HepG2 (cell line): ENCODE results near the gene SNAP91. TPM values are rescaled to one million over a fixed set of nuclear protein-coding genes. Genes with fewer than 3 reads are reported as not detected.

Source experiments
- ATAC-seq: fragments of 200-7000 bp; cut with Tn5 transposase; 3 replicates; pipeline ENCODE4 v1.9.1; 2020; ENCODE audit warnings: mild to moderate bottlenecking, moderate library complexity
- BruUV-seq: library from RNA; stranded (reverse); fragments of 400-500 nt; replicated peaks from 2 replicates; lab custom pipeline; 2021; lab: Mats Ljungman, UMichigan
- CTCF ChIA-PET: fragments of 300-600 bp; formaldehyde crosslinking; extraction: SDS; loops from one replicate; lab custom pipeline; 2021; ENCODE audit warnings: low total read pairs, inconsistent platforms, low intra/inter-chr PET ratio; lab: Yijun Ruan, JAX
- POLR2A ChIA-PET: fragments of 350-600 bp; sonication (Branson Sonifier 250); formaldehyde crosslinking; loops from one replicate; lab custom pipeline; 2020; ENCODE audit warnings: antibody characterized with exemption, inconsistent platforms; lab: Yijun Ruan, JAX
- DNase-seq: peaks from one replicate; pipeline ENCODE4 v3.0.0-alpha.2; 2015; ENCODE audit warnings: low spot score
- FAIRE-seq: peaks from 3 replicates; lab custom pipeline; 2011; peaks lifted over from hg19 to GRCh38; lab: Jason Lieb, UNC
- H2AFZ ChIP-seq: one replicate; pipeline ENCODE4 v1.6.1; 2011; ENCODE audit warnings: low read length, inconsistent platforms
- H3K27ac ChIP-seq: fragments of 300-600 bp; 3 replicates; pipeline ENCODE4 v1.8.0; 2011; ENCODE audit warnings: mixed run types, mild to moderate bottlenecking, mixed read lengths, low read length, inconsistent platforms; ENCODE audit not compliant: insufficient read depth; ENCODE audit errors: extremely low read length
- H3K27me3 ChIP-seq, 2 experiments: fragments of 200-600 bp in 1 of 2; 2 replicates in 1 of 2; 3 replicates in 1 of 2; pipeline versions ENCODE4 v1.6.0 to v1.8.0; 2011; ENCODE audit warnings: low read length in 2 of 2, mild to moderate bottlenecking in 2 of 2, moderate library complexity in 2 of 2, inconsistent platforms in 1 of 2; ENCODE audit not compliant: insufficient read depth in 2 of 2, control insufficient read depth in 1 of 2
- H3K36me3 ChIP-seq, 2 experiments: fragments of 200-600 bp in 1 of 2; replicated peaks in 1 of 2; 2 replicates in 1 of 2; 3 replicates in 1 of 2; pipeline versions ENCODE4 v1.5.1 to v1.8.0; 2011; ENCODE audit warnings: low read length in 2 of 2, inconsistent platforms in 1 of 2; ENCODE audit not compliant: insufficient read depth in 2 of 2, control insufficient read depth in 1 of 2
- H3K4me1 ChIP-seq: 2 replicates; pipeline ENCODE4 v1.5.1; 2012; ENCODE audit warnings: low read length, inconsistent platforms; ENCODE audit not compliant: insufficient read depth
- H3K4me2 ChIP-seq: 2 replicates; pipeline ENCODE4 v1.6.0; 2011; ENCODE audit warnings: low read depth, low read length, inconsistent platforms
- H3K4me3 ChIP-seq, 3 experiments: fragments of 200-600 bp in 1 of 3; sonication (generic), shearing (Covaris generic) in 1 of 3; replicated peaks in 1 of 3; 2 replicates each; pipeline ENCODE4 v1.5.1; 2011 to 2016; ENCODE audit warnings: low read length in 3 of 3, inconsistent platforms in 2 of 3, low read depth in 2 of 3, mild to moderate bottlenecking in 2 of 3, control low read depth in 1 of 3, mixed read lengths in 1 of 3; ENCODE audit not compliant: insufficient read depth in 1 of 3
- H3K79me2 ChIP-seq: one replicate; pipeline ENCODE4 v1.6.1; 2011; ENCODE audit warnings: low read length, inconsistent platforms; ENCODE audit not compliant: insufficient read depth
- H3K9ac ChIP-seq: 2 replicates; pipeline ENCODE4 v1.6.0; 2011; ENCODE audit warnings: mild to moderate bottlenecking, low read depth, low read length, inconsistent platforms; ENCODE audit not compliant: insufficient read depth
- H3K9me3 ChIP-seq: 2 replicates; pipeline ENCODE4 v1.5.1; 2012; ENCODE audit warnings: mild to moderate bottlenecking, low read length
- H4K20me1 ChIP-seq: 2 replicates; pipeline ENCODE4 v1.6.0; 2011; ENCODE audit warnings: inconsistent platforms, mild to moderate bottlenecking, low read length, moderate library complexity; ENCODE audit not compliant: insufficient read depth
- ARHGAP35 ChIP-seq: sonication (generic); formaldehyde crosslinking; IDR thresholded peaks from 2 replicates; pipeline ENCODE4 v1.9.0; 2022; ENCODE audit warnings: mild to moderate bottlenecking, inconsistent platforms, moderate library complexity, missing genetic modification reagents, borderline replicate concordance
- ELF3 ChIP-seq: IDR thresholded peaks from 2 replicates; pipeline ENCODE4 v1.6.1; 2016; ENCODE audit warnings: missing genetic modification reagents, missing compliant biosample characterization
- TERF1 ChIP-seq: sonication (generic); formaldehyde crosslinking; IDR thresholded peaks from 2 replicates; pipeline ENCODE4 v1.8.0; 2022; ENCODE audit warnings: mild to moderate bottlenecking, missing genetic modification reagents, moderate library complexity
- THAP8 ChIP-seq: sonication (generic); formaldehyde crosslinking; IDR thresholded peaks from 2 replicates; pipeline ENCODE4 v1.5.1; 2020; ENCODE audit warnings: missing genetic modification reagents, mild to moderate bottlenecking, borderline replicate concordance
- ZBTB49 ChIP-seq: sonication (generic); formaldehyde crosslinking; IDR thresholded peaks from 2 replicates; pipeline ENCODE4 v1.4.0; 2020; ENCODE audit warnings: missing genetic modification reagents, borderline replicate concordance
- ZNF562 ChIP-seq: sonication (generic); formaldehyde crosslinking; IDR thresholded peaks from 2 replicates; pipeline ENCODE4 v1.8.0; 2022; ENCODE audit warnings: missing genetic modification reagents, borderline replicate concordance
- ZNF720 ChIP-seq: sonication (generic); formaldehyde crosslinking; IDR thresholded peaks from 2 replicates; pipeline ENCODE4 v1.4.0; 2020; ENCODE audit warnings: missing genetic modification reagents
- WGBS: methylation state at CpG from one replicate; pipeline ENCODE4 v1.1.6; 2017; ENCODE audit warnings: low lambda C conversion rate; 5-methylcytosine and 5-hydroxymethylcytosine counted together
- in situ Hi-C: cut with HindIII; loops from 2 replicates; pipeline ENCODE4 v1.10.0; 2017; ENCODE audit warnings: low pct_unique_long_range_greater_than_20kb; ENCODE audit not compliant: extremely low pct_ligation_motif_present
- intact Hi-C: fragments of 100-400 bp; cut with micrococcal nuclease; formaldehyde crosslinking; loops from one replicate; pipeline ENCODE4 v1.10.0; 2022; ENCODE audit not compliant: unreplicated experiment
- polyA plus RNA-seq, 8 experiments: library from polyadenylated mRNA; depleted of rRNA in 3 of 8; stranded (reverse) in 7 of 8; unstranded in 1 of 8; fragments of >200 nt; fragmentation: Illumina TruSeq in 4 of 8; extraction: Trizol in 4 of 8; gene quantifications; 2 replicates each; pipeline versions ENCODE4 v1.2.1 to v1.2.3, GENCODE V29; 2011 to 2016; ENCODE audit warnings: low read depth in 4 of 8, missing spikeins in 1 of 8, mixed read lengths in 1 of 8; ENCODE audit not compliant: insufficient read depth in 1 of 8
- total RNA-seq, 5 experiments: library from RNA; depleted of rRNA; stranded (reverse); fragments of >200 nt; fragmentation: Illumina TruSeq; extraction: Trizol; gene quantifications; 2 replicates each; pipeline ENCODE4 v1.2.3, GENCODE V29; 2016; ENCODE audit warnings: low read depth in 1 of 5
- TF ChIP-seq, protein P1 (sequence below): sonication (generic); formaldehyde crosslinking; IDR thresholded peaks from 2 replicates; pipeline ENCODE4 v1.9.0; 2021; ENCODE audit warnings: missing genetic modification reagents, borderline replicate concordance
- TF ChIP-seq, protein P2 (sequence below): sonication (generic); formaldehyde crosslinking; IDR thresholded peaks from 2 replicates; pipeline ENCODE4 v1.9.0; 2021; ENCODE audit warnings: missing genetic modification reagents, mild to moderate bottlenecking, borderline replicate concordance

SNAP91 gene
- total and polyA plus RNA-seq, 2 of the 13 experiments (the other 11 are each of a cell fraction or from before 2014, with no cell fraction given): not detected

- H3K79me2 ChIP-seq: no peaks in the 10 kb centered on the region
- no peak for FAIRE-seq
- 0% methylated on average over 1 of the region's 1 CpG for WGBS
- H3K27me3 ChIP-seq: no peaks in the 10 kb centered on the region
- in situ Hi-C loops (no loop called here), intact Hi-C loops (no loop called here)
- no peak overlapping the region for H3K4me2 ChIP-seq
- H3K9me3 ChIP-seq: no peaks in the 10 kb centered on the region
- H3K36me3 ChIP-seq: no peaks in the 10 kb centered on the region
- DNase-seq: no peak
- no peaks in the 10 kb centered on the region for H3K4me1 ChIP-seq
- H3K9ac ChIP-seq: no peak overlapping the region
- no TSS peak for BruUV-seq
- H3K27ac ChIP-seq: no peak overlapping the region
- no peak overlapping the region for H2AFZ ChIP-seq
- no peaks in the 10 kb centered on the region for H4K20me1 ChIP-seq
- ChIA-PET CTCF (no interaction called here), POLR2A (no interaction called here)
- ATAC-seq: no peak
- TF ChIP-seq ZNF562 (CRISPR knock-in tag) (no peak), ZNF720 (CRISPR knock-in tag) (no peak), TERF1 (CRISPR knock-in tag) (no peak)
- TF ChIP-seq, protein P1, sequence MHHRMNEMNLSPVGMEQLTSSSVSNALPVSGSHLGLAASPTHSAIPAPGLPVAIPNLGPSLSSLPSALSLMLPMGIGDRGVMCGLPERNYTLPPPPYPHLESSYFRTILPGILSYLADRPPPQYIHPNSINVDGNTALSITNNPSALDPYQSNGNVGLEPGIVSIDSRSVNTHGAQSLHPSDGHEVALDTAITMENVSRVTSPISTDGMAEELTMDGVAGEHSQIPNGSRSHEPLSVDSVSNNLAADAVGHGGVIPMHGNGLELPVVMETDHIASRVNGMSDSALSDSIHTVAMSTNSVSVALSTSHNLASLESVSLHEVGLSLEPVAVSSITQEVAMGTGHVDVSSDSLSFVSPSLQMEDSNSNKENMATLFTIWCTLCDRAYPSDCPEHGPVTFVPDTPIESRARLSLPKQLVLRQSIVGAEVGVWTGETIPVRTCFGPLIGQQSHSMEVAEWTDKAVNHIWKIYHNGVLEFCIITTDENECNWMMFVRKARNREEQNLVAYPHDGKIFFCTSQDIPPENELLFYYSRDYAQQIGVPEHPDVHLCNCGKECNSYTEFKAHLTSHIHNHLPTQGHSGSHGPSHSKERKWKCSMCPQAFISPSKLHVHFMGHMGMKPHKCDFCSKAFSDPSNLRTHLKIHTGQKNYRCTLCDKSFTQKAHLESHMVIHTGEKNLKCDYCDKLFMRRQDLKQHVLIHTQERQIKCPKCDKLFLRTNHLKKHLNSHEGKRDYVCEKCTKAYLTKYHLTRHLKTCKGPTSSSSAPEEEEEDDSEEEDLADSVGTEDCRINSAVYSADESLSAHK: no peak
- no peak overlapping the region for H3K4me3 ChIP-seq
These were observed 6.8 kb downstream of the SNAP91 start for GRCh38 chr6:83702077-83702476.

DNA sequence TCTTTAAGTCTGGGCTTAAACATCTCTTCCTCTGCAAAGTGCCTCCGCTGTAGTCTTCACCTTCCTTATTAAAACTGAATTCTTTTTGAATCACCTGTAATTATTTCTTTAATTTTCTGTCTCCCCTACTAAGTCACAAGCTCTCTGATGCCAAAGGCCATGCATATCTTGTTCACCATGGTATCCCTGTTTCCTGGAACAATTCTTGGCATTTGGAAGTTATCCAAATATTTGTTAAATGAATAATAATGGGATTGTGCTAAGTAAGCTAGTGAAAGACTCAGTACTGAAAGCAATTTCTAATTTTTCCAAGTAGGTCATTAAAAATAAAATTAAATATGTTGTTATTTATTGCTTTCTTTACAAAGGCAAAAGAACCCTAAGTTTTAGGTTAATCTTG lies 12.2 kb downstream of the SNAP91 start:
- H3K27ac ChIP-seq: no peak overlapping the region
- DNase-seq (no peak), ATAC-seq (no peak), FAIRE-seq (no peak)
- intact Hi-C loops (no loop called here), in situ Hi-C loops (no loop called here)
- H3K4me3 ChIP-seq: no peak overlapping the region
- H3K4me2 ChIP-seq: no peak overlapping the region
- H4K20me1 ChIP-seq: no peaks in the 10 kb centered on the region
- H3K27me3 ChIP-seq: no peaks in the 10 kb centered on the region
- H3K4me1 ChIP-seq: no peaks in the 10 kb centered on the region
- POLR2A ChIA-PET: no interaction called here
- H3K36me3 ChIP-seq: no peaks in the 10 kb centered on the region
- WGBS: 3% methylated on average over 1 of the region's 1 CpG
- H3K9me3 ChIP-seq: no peaks in the 10 kb centered on the region
- no peak overlapping the region for H3K9ac ChIP-seq
- no TSS peak for BruUV-seq
- CTCF ChIA-PET: no interaction called here
- no peaks in the 10 kb centered on the region for H3K79me2 ChIP-seq
- no peak overlapping the region for H2AFZ ChIP-seq
- TF ChIP-seq ELF3 (CRISPR knock-in tag) (no peak), THAP8 (CRISPR knock-in tag) (no peak), ARHGAP35 (CRISPR knock-in tag) (no peak), ZBTB49 (no peak)
- TF ChIP-seq, protein P2, sequence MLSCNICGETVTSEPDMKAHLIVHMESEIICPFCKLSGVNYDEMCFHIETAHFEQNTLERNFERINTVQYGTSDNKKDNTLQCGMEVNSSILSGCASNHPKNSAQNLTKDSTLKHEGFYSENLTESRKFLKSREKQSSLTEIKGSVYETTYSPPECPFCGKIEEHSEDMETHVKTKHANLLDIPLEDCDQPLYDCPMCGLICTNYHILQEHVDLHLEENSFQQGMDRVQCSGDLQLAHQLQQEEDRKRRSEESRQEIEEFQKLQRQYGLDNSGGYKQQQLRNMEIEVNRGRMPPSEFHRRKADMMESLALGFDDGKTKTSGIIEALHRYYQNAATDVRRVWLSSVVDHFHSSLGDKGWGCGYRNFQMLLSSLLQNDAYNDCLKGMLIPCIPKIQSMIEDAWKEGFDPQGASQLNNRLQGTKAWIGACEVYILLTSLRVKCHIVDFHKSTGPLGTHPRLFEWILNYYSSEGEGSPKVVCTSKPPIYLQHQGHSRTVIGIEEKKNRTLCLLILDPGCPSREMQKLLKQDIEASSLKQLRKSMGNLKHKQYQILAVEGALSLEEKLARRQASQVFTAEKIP (CRISPR knock-in tag): no peak
